ENCODE data around the gene MED13L. TPM values are rescaled to one million over a fixed set of nuclear protein-coding genes. Genes with fewer than 3 reads are reported as not detected.

Gene MED13L
- total and polyA plus RNA-seq, 2 of the 8 experiments (the other 6 are each of a cell fraction or from before 2014, with no cell fraction given): 15.9 to 51.7 TPM

GRCh38 chr12:116209503-116209902 lies 68.0 kb downstream of the MED13L start:
- Histone ChIP-seq H3K27me3 (replicated peaks in 1 of 4; ENCODE audit: control insufficient read depth in 3 of 4, extremely low read depth in 1 of 4, insufficient read depth in 3 of 4, low read length in 3 of 4) (no peaks in the 10 kb centered on the region), H3K23me2 (ENCODE audit: low read depth, low read length) (no peaks in the 10 kb centered on the region), H3K9me3 (ENCODE audit: insufficient read depth in 2 of 2, low read depth in 1 of 2, low read length in 1 of 2) (no peaks in the 10 kb centered on the region), H3K4me1 (replicated peaks in 1 of 4; ENCODE audit: control insufficient read depth in 3 of 4, insufficient read depth in 4 of 4, low read length in 3 of 4) (peaks cover 0 to 7% (median 1%) of the 10 kb centered on the region in 4 experiments; a peak in 1 of 7 replicates), H4K8ac (ENCODE audit: extremely low read depth, insufficient read depth, low read length) (no peak overlapping the region), H2AK5ac (ENCODE audit: low read depth, low read length) (no peak overlapping the region), H3K27ac (ENCODE audit: low read depth, low read length) (no peak overlapping the region), H3K36me3 (ENCODE audit: control insufficient read depth in 2 of 4, insufficient read depth in 4 of 4, low read length in 3 of 4) (no peaks in the 10 kb centered on the region), H3K4ac (replicated peaks; ENCODE audit: insufficient read length, low read depth, low read length) (no peak overlapping the region), H3K79me1 (ENCODE audit: low read depth, low read length) (0 out of 2 replicates have a peak, but pooled peaks cover 2% of the 10 kb centered on the region), H3K79me2 (ENCODE audit: control insufficient read depth in 1 of 2, insufficient read depth in 2 of 2, low read length in 2 of 2) (peaks cover 4 to 88% of the 10 kb centered on the region in 2 experiments; a peak in 3 of 4 replicates), H3K9ac (replicated peaks in 1 of 4; ENCODE audit: extremely low read depth in 1 of 4, low read depth in 3 of 4, low read length in 3 of 4) (no peak overlapping the region), H2BK20ac (ENCODE audit: low read length) (no peak overlapping the region), H4K91ac (replicated peaks; ENCODE audit: insufficient read length, low read length) (no peak overlapping the region), H3K4me2 (ENCODE audit: insufficient read depth in 1 of 2, low read depth in 2 of 2, low read length in 2 of 2) (no peak overlapping the region), H2BK120ac (replicated peaks; ENCODE audit: low read depth, low read length) (no peak overlapping the region), H2BK15ac (ENCODE audit: low read length) (no peak overlapping the region), H3K23ac (ENCODE audit: insufficient read length) (no peak overlapping the region), H4K20me1 (replicated peaks in 1 of 2; ENCODE audit: control insufficient read depth in 1 of 2, insufficient read depth in 2 of 2, low read length in 2 of 2) (peaks cover 2 to 13% of the 10 kb centered on the region in 2 experiments), H3K14ac (ENCODE audit: insufficient read length) (no peak overlapping the region), H3K56ac (replicated peaks; ENCODE audit: insufficient read length, low read depth, low read length) (no peak overlapping the region), H3K4me3 (ENCODE audit: extremely low read depth in 1 of 4, insufficient read depth in 2 of 4, low read depth in 3 of 4, low read length in 4 of 4) (no peak overlapping the region), H2AFZ (ENCODE audit: low read length) (no peak overlapping the region), H3K18ac (ENCODE audit: extremely low read depth, low read length) (no peak overlapping the region), H2BK12ac (ENCODE audit: low read depth, low read length) (no peak overlapping the region), H2BK5ac (ENCODE audit: low read depth, low read length) (no peak overlapping the region), H4K5ac (ENCODE audit: insufficient read length, low read depth, low read length) (no peak overlapping the region)
- FAIRE-seq (no peak), DNase-seq (ENCODE audit: low read depth in 1 of 2, low spot score in 2 of 2) (no peak)
- CTCF ChIA-PET (ENCODE audit: partially characterized antibody): no interaction called here
- 88% methylated on average over 2 of the region's 2 CpGs; no CpG with 5 or more reads in 1 of the 2 experiments for WGBS, 2 experiments (ENCODE audit: extremely low coverage in 1 of 2, insufficient coverage in 1 of 2, insufficient read length in 1 of 2, insufficient replicate concordance in 2 of 2, low coverage in 1 of 2, low lambda C conversion rate in 2 of 2, missing lambda C conversion rate in 1 of 2)
- POLR2A ChIA-PET (ENCODE audit: partially characterized antibody): no interaction called here
- no peak for TF ChIP-seq FOSL1 (IDR thresholded peaks at IDR 0.05; ENCODE audit: insufficient read depth, low read depth, low read length)
- no peak for TF ChIP-seq RFX5 (IDR thresholded peaks at IDR 0.05; ENCODE audit: borderline replicate concordance, low read depth, low read length)
- no peak for TF ChIP-seq POLR2AphosphoS5 (IDR thresholded peaks at IDR 0.05; ENCODE audit: low read depth, low read length)
- no peak for TF ChIP-seq BCL11A (IDR thresholded peaks at IDR 0.05; ENCODE audit: low read depth in 2 of 2, low read length in 2 of 2)
- TF ChIP-seq KDM5A (IDR thresholded peaks at IDR 0.05; ENCODE audit: low read length): no peak
- TF ChIP-seq ZNF274 (IDR thresholded peaks at IDR 0.05; ENCODE audit: borderline replicate concordance, extremely low read depth, low read length): no peak
- TF ChIP-seq SP1 (IDR thresholded peaks at IDR 0.05; ENCODE audit: low read depth, low read length): no peak
- TF ChIP-seq CBX8 (IDR thresholded peaks at IDR 0.05; ENCODE audit: borderline replicate concordance, low read depth, low read length): no peak
- no peak for TF ChIP-seq ASH2L (IDR thresholded peaks at IDR 0.05; ENCODE audit: low read length)
- TF ChIP-seq CTCF (IDR thresholded peaks at IDR 0.05; ENCODE audit: control extremely low read depth in 1 of 3, insufficient read depth in 1 of 3, low read depth in 1 of 3, low read length in 3 of 3): no peak
- TF ChIP-seq NRF1 (IDR thresholded peaks at IDR 0.05; ENCODE audit: low read depth, low read length): no peak
- TF ChIP-seq CREB1 (IDR thresholded peaks at IDR 0.05): no peak
- no peak for TF ChIP-seq HDAC6 (IDR thresholded peaks at IDR 0.05; ENCODE audit: low read depth, low read length)
- TF ChIP-seq POLR2A (IDR thresholded peaks at IDR 0.05; ENCODE audit: control extremely low read depth in 1 of 2, low read depth in 2 of 2, low read length in 2 of 2): no peak
